DOHH2 (cell line): ENCODE results near the gene ARHGAP1.

ENCODE experiments used
- H3F3A ChIP-seq: fragments of 200-600 bp; sonication (generic), shearing (Covaris generic); 2 replicates; pipeline ENCODE4 v1.6.0; 2016; ENCODE audit warnings: antibody characterized with exemption, mild to moderate bottlenecking; ENCODE audit not compliant: control insufficient read depth, insufficient read depth
- H3K27ac ChIP-seq: fragments of 200-600 bp; sonication (generic); 2 replicates; pipeline ENCODE4 v1.5.1; 2014; ENCODE audit warnings: low read depth, mild to moderate bottlenecking, low read length, moderate library complexity
- H3K27me3 ChIP-seq: fragments of 200-600 bp; sonication (generic); 2 replicates; pipeline ENCODE4 v1.6.1; 2014; ENCODE audit warnings: mild to moderate bottlenecking, low read length, mixed read lengths; ENCODE audit not compliant: control insufficient read depth
- H3K36me3 ChIP-seq: fragments of 200-600 bp; sonication (generic); 2 replicates; pipeline ENCODE4 v1.6.1; 2014; ENCODE audit warnings: mild to moderate bottlenecking, low read length, moderate library complexity, mixed read lengths; ENCODE audit not compliant: control insufficient read depth
- H3K4me1 ChIP-seq: fragments of 200-600 bp; sonication (generic); 2 replicates; pipeline ENCODE4 v1.6.1; 2014; ENCODE audit warnings: mild to moderate bottlenecking, low read length, mixed read lengths; ENCODE audit not compliant: control insufficient read depth
- H3K4me2 ChIP-seq: fragments of 200-600 bp; sonication (generic); 2 replicates; pipeline ENCODE4 v1.6.0; 2014; ENCODE audit warnings: mild to moderate bottlenecking, low read length, moderate library complexity
- H3K4me3 ChIP-seq: fragments of 200-600 bp; sonication (generic); 2 replicates; pipeline ENCODE4 v1.5.1; 2014; ENCODE audit warnings: mild to moderate bottlenecking, low read length, mixed read lengths
- H3K79me2 ChIP-seq: fragments of 200-600 bp; sonication (generic); 2 replicates; pipeline ENCODE4 v1.6.1; 2014; ENCODE audit warnings: mild to moderate bottlenecking, low read length, mixed read lengths; ENCODE audit not compliant: control insufficient read depth
- H3K9me2 ChIP-seq: fragments of 200-600 bp; sonication (generic); replicated peaks from 2 replicates; pipeline ENCODE4 v1.6.1; 2014; ENCODE audit warnings: mild to moderate bottlenecking, low read length, mixed read lengths; ENCODE audit not compliant: control insufficient read depth
- H3K9me3 ChIP-seq: fragments of 200-600 bp; sonication (generic); 2 replicates; pipeline ENCODE4 v1.6.1; 2014; ENCODE audit warnings: antibody characterized with exemption, low read length, mixed read lengths; ENCODE audit not compliant: control insufficient read depth, insufficient read depth
- H4K20me1 ChIP-seq: fragments of 200-600 bp; sonication (generic); 2 replicates; pipeline ENCODE4 v1.6.0; 2014; ENCODE audit warnings: low read depth, mild to moderate bottlenecking, antibody characterized with exemption, low read length, moderate library complexity; ENCODE audit not compliant: control insufficient read depth, insufficient read depth
- EZH2phosphoT487 ChIP-seq: fragments of 200-600 bp; sonication (generic); IDR thresholded peaks from 2 replicates; pipeline ENCODE4 v1.6.1; 2017; ENCODE audit warnings: borderline replicate concordance, mild to moderate bottlenecking, antibody characterized with exemption, low read length, moderate library complexity, mixed read lengths
- TF ChIP-seq, protein P1 (sequence below): fragments of 200-600 bp; sonication (generic); IDR thresholded peaks from one replicate; pipeline ENCODE4 v1.5.1; 2014; ENCODE audit warnings: antibody characterized with exemption, mild to moderate bottlenecking, low read depth, low read length; ENCODE audit not compliant: poor library complexity, severe bottlenecking

The ARHGAP1 gene

DNA sequence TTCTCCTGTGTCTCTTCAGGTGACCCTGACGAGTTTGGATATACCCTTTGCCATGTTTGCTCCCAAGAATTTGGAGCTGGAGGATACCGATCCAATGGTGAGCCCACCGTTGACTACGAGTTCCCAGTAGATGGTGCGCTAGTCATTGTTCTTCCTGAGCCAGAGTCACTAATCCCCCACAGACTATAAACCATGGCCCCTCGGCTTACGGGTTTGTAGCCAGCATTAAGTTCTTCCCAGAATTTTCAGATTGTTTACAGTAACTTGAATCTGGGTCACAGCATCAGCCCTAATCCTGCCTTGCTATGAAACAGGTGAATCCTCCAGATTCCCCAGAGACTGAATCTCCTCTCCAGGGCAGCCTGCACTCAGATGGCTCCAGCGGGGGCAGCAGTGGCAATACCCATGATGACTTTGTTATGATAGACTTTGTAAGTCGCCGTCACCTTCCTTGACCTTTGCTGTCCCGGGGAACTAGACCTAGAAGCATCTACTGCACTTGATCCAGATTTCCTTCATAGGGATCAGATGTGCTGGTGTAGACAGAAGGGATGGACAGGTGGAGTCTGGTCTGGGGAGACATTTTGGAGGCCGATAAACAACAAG is 31.8 kb downstream of the ARHGAP1 start:
- H3K4me1 ChIP-seq: no peaks in the 10 kb centered on the region
- TF ChIP-seq, protein P1, sequence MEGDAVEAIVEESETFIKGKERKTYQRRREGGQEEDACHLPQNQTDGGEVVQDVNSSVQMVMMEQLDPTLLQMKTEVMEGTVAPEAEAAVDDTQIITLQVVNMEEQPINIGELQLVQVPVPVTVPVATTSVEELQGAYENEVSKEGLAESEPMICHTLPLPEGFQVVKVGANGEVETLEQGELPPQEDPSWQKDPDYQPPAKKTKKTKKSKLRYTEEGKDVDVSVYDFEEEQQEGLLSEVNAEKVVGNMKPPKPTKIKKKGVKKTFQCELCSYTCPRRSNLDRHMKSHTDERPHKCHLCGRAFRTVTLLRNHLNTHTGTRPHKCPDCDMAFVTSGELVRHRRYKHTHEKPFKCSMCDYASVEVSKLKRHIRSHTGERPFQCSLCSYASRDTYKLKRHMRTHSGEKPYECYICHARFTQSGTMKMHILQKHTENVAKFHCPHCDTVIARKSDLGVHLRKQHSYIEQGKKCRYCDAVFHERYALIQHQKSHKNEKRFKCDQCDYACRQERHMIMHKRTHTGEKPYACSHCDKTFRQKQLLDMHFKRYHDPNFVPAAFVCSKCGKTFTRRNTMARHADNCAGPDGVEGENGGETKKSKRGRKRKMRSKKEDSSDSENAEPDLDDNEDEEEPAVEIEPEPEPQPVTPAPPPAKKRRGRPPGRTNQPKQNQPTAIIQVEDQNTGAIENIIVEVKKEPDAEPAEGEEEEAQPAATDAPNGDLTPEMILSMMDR: no peak
- TF ChIP-seq EZH2phosphoT487: no peak
- H3K36me3 ChIP-seq: peaks cover 60% of the 10 kb centered on the region
- no peaks in the 10 kb centered on the region for H3K27me3 ChIP-seq
- H3K27ac ChIP-seq: no peak overlapping the region
- no peaks in the 10 kb centered on the region for H3K79me2 ChIP-seq
- H4K20me1 ChIP-seq: no peaks in the 10 kb centered on the region
- H3F3A ChIP-seq: no peaks in the 10 kb centered on the region
- H3K9me2 ChIP-seq: no peaks in the 10 kb centered on the region
- H3K4me3 ChIP-seq: no peak overlapping the region
- no peak overlapping the region for H3K4me2 ChIP-seq
- H3K9me3 ChIP-seq: no peaks in the 10 kb centered on the region

DNA sequence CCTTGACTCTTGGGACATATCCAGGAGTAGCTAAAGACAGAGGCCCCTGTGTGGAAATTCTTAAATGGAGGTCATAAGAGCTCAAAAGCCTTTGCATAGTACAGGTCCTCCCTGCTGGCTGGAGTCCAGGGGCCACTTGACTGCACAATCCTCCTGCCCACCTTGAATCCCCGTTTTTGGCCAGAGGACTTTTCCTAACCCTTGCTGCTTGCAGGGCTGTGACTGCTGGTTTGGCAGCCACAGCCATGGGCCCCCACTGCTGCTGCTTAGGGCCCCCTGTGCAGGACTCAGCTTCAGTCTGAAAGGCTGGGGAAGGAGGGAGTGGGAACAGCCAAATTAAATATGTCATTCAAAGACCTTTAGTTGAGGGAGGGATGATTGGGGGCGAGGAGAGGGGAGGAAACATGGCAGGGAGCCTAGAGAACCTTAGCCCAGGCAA is 33.4 kb downstream of the ARHGAP1 start:
- TF ChIP-seq EZH2phosphoT487: no peak
- TF ChIP-seq, protein P1: no peak
- H3K79me2 ChIP-seq: no peaks in the 10 kb centered on the region
- peaks cover 57% of the 10 kb centered on the region for H3K36me3 ChIP-seq

DNA sequence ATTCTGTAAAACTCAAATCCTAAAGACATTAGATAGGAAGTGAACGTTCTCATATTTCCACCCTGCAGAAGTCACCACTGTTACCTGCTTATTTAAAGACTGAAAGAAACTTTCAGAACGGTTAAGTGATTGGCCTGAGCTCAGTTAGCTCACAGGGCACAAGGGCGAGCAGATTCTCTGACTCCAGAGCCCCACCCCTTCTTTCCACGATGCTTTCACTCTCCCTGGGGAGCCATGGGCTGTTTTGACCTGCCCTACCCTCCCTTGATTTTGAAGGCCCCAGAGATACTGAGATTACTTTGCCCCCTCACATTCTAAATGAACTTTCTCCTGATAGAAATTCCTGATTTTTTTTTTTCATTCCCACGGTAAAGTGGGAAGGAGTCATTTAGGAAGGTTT is 33.9 kb downstream of the ARHGAP1 start:
- no peaks in the 10 kb centered on the region for H3K9me3 ChIP-seq
- H3K27me3 ChIP-seq: no peaks in the 10 kb centered on the region
- no peak overlapping the region for H3K4me2 ChIP-seq
- no peaks in the 10 kb centered on the region for H3K9me2 ChIP-seq
- peaks cover 55% of the 10 kb centered on the region for H3K36me3 ChIP-seq
- H3F3A ChIP-seq: no peaks in the 10 kb centered on the region
- H4K20me1 ChIP-seq: no peaks in the 10 kb centered on the region
- H3K27ac ChIP-seq: no peak overlapping the region
- no peaks in the 10 kb centered on the region for H3K4me1 ChIP-seq
- no peaks in the 10 kb centered on the region for H3K79me2 ChIP-seq
- TF ChIP-seq EZH2phosphoT487: no peak
- TF ChIP-seq, protein P1: no peak
- H3K4me3 ChIP-seq: no peak overlapping the region

More for the DNA sequence above, 33.4 kb downstream of the ARHGAP1 start:
- H4K20me1 ChIP-seq: no peaks in the 10 kb centered on the region
- H3K4me3 ChIP-seq: no peak overlapping the region
- H3K27ac ChIP-seq: no peak overlapping the region
- H3F3A ChIP-seq: no peaks in the 10 kb centered on the region
- H3K4me1 ChIP-seq: no peaks in the 10 kb centered on the region
- H3K9me2 ChIP-seq: no peaks in the 10 kb centered on the region
- no peaks in the 10 kb centered on the region for H3K27me3 ChIP-seq
- H3K4me2 ChIP-seq: no peak overlapping the region
- H3K9me3 ChIP-seq: no peaks in the 10 kb centered on the region
